ENCODE data around the gene ZNF718. TPM values are rescaled to one million over a fixed set of nuclear protein-coding genes. Genes with fewer than 3 reads are reported as not detected.

The ZNF718 gene
- total and polyA plus RNA-seq, 10 of the 15 experiments (the other 5 are each of a cell fraction or from before 2014, with no cell fraction given), result 1.1 to 7.0 (median 3.9) TPM

DNA sequence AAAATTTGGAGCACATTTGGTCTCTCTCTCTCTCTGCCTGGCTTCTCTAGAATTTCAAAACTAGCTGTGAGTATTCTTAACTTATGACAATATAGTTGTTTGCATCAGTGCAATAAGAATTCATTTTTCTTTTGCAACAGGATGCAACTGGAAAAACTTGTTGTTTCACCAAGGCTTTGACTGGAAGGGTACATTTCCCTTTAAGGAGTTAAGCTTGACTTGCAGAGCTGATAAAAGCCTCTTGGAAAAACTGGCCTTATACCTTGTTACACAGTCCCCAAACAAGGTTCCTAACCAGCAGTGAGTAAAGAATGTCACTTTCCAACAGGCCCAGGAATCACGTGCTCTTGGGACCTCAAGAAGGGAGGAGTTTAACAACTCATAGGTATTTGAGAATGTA, 25.9 kb upstream of the ZNF718 start:
- intact Hi-C loops (cut with micrococcal nuclease; ENCODE audit: unreplicated experiment), result no loop called here
- Histone ChIP-seq H3K4me3 (no peak overlapping the region), H2AFZ (ENCODE audit: control insufficient read depth, low read depth, low read length) (no peak overlapping the region), H3K9me3 (replicated peaks; ENCODE audit: control insufficient read depth, insufficient read depth, low read length) (peaks cover 6% of the 10 kb centered on the region; the same call in 1 of the 3 replicates), H3K9ac (ENCODE audit: control insufficient read depth, insufficient read depth, low read length) (no peak overlapping the region), H3K4me2 (ENCODE audit: control insufficient read depth, insufficient read depth) (no peak overlapping the region), H3K79me2 (ENCODE audit: control insufficient read depth, insufficient read depth, low read length) (no peaks in the 10 kb centered on the region), H4K20me1 (ENCODE audit: control insufficient read depth, insufficient read depth) (no peaks in the 10 kb centered on the region), H3K4me1 (ENCODE audit: control insufficient read depth, insufficient read depth, low read length) (no peaks in the 10 kb centered on the region), H3K27ac (ENCODE audit: control insufficient read depth, insufficient read depth) (no peak overlapping the region), H3K36me3 (ENCODE audit: control insufficient read depth in 2 of 2, insufficient read depth in 2 of 2, low read length in 1 of 2) (no peaks in the 10 kb centered on the region), H3K27me3 (replicated peaks in 1 of 2; ENCODE audit: control insufficient read depth in 2 of 2, insufficient read depth in 2 of 2, low read length in 1 of 2) (no peaks in the 10 kb centered on the region)
- ChIA-PET RAD21 (ENCODE audit: unreplicated experiment) (no interaction called here), SMC1A (ENCODE audit: uncharacterized antibody, unreplicated experiment) (no interaction called here), CTCF (no interaction called here), POLR2A (no interaction called here)
- no peak for TF ChIP-seq EP300 (IDR thresholded peaks at IDR 0.05; ENCODE audit: borderline replicate concordance in 1 of 2, control insufficient read depth in 1 of 2, low read depth in 2 of 2, low read length in 2 of 2)
- TF ChIP-seq KLF5 (IDR thresholded peaks at IDR 0.05; ENCODE audit: partially characterized antibody), result no peak
- TF ChIP-seq CHD2 (IDR thresholded peaks at IDR 0.05; ENCODE audit: borderline replicate concordance, low read depth, low read length), result no peak
- TF ChIP-seq NFYB (IDR thresholded peaks at IDR 0.05; ENCODE audit: insufficient read depth, low read depth, low read length), result no peak
- no peak for TF ChIP-seq CEBPB (IDR thresholded peaks at IDR 0.05; ENCODE audit: borderline replicate concordance in 1 of 2, low read depth in 2 of 2, low read length in 2 of 2)
- TF ChIP-seq REST (IDR thresholded peaks at IDR 0.05; ENCODE audit: low read depth, low read length), result no peak
- no peak for TF ChIP-seq MAX (IDR thresholded peaks at IDR 0.05; ENCODE audit: low read depth, low read length)
- TF ChIP-seq, protein P1, sequence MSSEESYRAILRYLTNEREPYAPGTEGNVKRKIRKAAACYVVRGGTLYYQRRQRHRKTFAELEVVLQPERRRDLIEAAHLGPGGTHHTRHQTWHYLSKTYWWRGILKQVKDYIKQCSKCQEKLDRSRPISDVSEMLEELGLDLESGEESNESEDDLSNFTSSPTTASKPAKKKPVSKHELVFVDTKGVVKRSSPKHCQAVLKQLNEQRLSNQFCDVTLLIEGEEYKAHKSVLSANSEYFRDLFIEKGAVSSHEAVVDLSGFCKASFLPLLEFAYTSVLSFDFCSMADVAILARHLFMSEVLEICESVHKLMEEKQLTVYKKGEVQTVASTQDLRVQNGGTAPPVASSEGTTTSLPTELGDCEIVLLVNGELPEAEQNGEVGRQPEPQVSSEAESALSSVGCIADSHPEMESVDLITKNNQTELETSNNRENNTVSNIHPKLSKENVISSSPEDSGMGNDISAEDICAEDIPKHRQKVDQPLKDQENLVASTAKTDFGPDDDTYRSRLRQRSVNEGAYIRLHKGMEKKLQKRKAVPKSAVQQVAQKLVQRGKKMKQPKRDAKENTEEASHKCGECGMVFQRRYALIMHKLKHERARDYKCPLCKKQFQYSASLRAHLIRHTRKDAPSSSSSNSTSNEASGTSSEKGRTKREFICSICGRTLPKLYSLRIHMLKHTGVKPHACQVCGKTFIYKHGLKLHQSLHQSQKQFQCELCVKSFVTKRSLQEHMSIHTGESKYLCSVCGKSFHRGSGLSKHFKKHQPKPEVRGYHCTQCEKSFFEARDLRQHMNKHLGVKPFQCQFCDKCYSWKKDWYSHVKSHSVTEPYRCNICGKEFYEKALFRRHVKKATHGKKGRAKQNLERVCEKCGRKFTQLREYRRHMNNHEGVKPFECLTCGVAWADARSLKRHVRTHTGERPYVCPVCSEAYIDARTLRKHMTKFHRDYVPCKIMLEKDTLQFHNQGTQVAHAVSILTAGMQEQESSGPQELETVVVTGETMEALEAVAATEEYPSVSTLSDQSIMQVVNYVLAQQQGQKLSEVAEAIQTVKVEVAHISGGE (CRISPR knock-in tag; IDR thresholded peaks at IDR 0.05), result no peak
- TF ChIP-seq PAX5 (IDR thresholded peaks at IDR 0.05; ENCODE audit: borderline replicate concordance, low read depth, low read length), result no peak
- no peak for TF ChIP-seq GATAD2B (conservative IDR thresholded peaks at IDR 0.05; ENCODE audit: low read depth)
- TF ChIP-seq, protein P2, sequence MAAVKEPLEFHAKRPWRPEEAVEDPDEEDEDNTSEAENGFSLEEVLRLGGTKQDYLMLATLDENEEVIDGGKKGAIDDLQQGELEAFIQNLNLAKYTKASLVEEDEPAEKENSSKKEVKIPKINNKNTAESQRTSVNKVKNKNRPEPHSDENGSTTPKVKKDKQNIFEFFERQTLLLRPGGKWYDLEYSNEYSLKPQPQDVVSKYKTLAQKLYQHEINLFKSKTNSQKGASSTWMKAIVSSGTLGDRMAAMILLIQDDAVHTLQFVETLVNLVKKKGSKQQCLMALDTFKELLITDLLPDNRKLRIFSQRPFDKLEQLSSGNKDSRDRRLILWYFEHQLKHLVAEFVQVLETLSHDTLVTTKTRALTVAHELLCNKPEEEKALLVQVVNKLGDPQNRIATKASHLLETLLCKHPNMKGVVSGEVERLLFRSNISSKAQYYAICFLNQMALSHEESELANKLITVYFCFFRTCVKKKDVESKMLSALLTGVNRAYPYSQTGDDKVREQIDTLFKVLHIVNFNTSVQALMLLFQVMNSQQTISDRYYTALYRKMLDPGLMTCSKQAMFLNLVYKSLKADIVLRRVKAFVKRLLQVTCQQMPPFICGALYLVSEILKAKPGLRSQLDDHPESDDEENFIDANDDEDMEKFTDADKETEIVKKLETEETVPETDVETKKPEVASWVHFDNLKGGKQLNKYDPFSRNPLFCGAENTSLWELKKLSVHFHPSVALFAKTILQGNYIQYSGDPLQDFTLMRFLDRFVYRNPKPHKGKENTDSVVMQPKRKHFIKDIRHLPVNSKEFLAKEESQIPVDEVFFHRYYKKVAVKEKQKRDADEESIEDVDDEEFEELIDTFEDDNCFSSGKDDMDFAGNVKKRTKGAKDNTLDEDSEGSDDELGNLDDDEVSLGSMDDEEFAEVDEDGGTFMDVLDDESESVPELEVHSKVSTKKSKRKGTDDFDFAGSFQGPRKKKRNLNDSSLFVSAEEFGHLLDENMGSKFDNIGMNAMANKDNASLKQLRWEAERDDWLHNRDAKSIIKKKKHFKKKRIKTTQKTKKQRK (IDR thresholded peaks at IDR 0.05; ENCODE audit: low read depth, low read length), result no peak
- no peak for DNase-seq (ENCODE audit: low read depth, low spot score)
- WGBS (ENCODE audit: insufficient coverage, insufficient replicate concordance, low lambda C conversion rate, missing lambda C conversion rate), result 0% methylated on average over 1 of the region's 1 CpG
- no peak for FAIRE-seq
- no peak for ATAC-seq
- BruUV-seq (replicated peaks), result no TSS peak
- in situ Hi-C loops (cut with MboI), result no loop called here

Measured in GM12878 (cell line).